Fibroblast of skin of abdomen (primary cell): ENCODE results near the gene PRIM1.
"Not testable (repeated sequence)": the region's sequence is repeated elsewhere in the genome, so short reads cannot be mapped to it uniquely, and the experiment has no call there.

Experiments used
- DNase-seq: peaks from one replicate; pipeline ENCODE4 v3.0.0-alpha.2; 2013

The PRIM1 gene

DNA sequence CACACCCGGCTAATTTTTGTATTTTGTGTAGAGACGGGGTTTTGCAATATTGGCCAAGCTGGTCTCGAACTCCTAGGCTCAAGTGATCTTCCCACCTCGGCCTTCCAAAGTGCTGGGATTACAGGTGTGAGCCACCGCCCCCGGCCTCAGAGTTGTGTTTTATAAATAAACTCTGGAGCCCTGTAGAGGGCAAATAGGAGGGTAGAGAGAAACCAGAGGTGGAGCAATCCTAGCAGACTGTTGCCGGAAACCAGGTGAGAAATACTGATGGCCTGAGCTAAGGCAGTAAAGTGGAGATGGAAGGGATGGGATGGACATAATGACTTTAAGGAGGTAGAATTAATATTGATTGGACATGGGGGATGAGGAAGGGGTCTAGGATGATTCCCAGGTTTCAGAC, 8.3 kb upstream of the PRIM1 start:
- DNase-seq, result no peak

DNA sequence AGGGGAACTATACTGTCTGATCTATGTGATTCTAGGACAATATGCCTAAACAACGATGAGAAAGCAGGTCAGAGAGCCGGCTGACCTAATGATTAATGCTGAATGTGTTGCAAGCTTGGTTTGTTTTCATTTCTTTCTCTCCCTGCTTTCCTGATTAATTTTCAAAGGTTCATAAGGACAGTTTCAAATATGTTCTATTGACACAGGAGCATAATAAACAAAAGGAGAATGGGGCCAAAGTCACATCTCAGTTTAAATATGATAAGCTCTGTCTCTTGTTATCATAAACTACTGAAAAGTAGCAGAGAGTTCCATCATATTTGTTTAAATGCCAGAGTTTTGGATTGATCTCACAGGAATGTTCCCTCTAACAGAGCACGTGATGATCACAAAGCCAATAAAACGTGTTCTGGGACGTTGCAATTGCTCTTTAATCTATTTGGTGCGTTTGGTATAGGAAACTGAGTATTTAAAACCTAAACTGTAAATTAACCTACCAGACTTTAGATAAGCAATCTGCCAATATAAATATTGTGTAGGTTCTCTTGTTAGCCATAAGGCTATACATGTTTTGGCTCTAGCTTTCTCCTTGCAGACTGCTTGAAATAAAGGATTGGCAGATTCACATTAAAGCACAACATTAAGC, 7.3 kb upstream of the PRIM1 start:
- no peak for DNase-seq

DNA sequence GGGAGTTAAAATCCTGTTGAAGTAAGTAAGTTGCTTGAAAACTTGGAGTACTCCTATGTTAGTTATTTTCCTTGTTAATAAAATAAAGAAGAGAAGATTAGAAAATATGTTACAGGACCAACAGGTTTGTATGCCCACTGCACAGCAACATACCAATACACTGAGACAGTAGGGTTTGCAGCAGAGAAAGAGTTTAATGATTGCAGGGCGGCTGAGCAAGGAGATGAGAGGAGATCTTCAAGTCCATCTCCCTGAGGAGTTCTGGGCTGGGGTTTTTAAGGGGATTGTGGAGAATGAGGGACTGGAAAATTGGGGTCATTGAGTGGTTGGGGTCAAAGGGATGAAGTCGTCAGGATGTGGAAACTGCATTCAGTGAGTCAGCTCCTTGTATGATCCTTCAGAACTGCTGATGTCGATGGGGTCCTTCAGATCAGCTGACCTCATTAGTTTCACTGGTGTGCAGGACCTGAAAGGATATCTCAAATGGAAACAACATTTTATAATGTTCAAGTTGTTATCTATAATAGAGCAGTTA, 6.7 kb upstream of the PRIM1 start:
- no peak for DNase-seq

- DNase-seq, result not testable (repeated sequence)
Observed at GRCh38 chr12:56757971-56758370, 5.8 kb upstream of the PRIM1 start.

GRCh38 chr12:56753566-56753965, 1.4 kb upstream of the PRIM1 start:
- no peak for DNase-seq

DNA sequence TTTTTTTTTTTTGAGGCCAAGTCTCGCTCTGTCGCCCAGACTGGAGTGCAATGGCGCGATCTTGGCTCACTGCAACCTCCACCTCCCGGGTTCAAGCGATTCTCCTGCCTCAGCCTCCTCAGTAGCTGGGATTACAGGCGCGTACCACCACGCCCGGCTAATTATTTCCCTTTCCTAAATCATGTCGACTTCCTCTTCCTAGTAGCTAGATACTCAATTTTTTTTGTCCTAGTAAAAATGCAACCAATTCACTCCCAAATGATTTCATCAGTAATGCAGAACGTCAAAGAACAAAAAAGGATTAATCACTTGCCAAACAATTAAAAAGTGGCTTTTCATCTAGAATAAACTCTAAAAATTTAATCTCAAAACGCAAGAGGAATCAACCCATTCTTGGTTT, 1.5 kb downstream of the PRIM1 start:
- DNase-seq, result not testable (repeated sequence)

DNA sequence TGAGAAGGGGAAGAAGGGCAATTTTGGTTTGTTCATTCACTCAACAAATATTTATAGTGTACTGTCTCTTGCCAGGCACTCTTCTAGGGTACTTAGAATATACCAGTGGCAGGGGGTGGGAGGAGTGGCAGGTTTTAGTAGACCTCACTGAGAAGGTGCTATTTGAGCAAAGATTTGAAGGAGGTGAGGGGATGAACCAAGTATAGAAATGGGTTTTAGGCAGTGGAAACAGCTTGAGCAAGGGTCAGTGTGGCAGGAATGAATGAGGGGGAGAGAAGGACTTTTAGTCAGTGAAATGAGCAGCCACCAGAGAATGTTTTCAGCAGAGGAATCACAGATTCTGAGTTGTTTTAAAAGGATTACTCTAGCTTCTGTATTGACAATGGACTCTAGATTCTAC, 2.3 kb downstream of the PRIM1 start:
- DNase-seq, result no peak

GRCh38 chr12:56749359-56749758, 2.8 kb downstream of the PRIM1 start:
- DNase-seq, result no peak

DNA sequence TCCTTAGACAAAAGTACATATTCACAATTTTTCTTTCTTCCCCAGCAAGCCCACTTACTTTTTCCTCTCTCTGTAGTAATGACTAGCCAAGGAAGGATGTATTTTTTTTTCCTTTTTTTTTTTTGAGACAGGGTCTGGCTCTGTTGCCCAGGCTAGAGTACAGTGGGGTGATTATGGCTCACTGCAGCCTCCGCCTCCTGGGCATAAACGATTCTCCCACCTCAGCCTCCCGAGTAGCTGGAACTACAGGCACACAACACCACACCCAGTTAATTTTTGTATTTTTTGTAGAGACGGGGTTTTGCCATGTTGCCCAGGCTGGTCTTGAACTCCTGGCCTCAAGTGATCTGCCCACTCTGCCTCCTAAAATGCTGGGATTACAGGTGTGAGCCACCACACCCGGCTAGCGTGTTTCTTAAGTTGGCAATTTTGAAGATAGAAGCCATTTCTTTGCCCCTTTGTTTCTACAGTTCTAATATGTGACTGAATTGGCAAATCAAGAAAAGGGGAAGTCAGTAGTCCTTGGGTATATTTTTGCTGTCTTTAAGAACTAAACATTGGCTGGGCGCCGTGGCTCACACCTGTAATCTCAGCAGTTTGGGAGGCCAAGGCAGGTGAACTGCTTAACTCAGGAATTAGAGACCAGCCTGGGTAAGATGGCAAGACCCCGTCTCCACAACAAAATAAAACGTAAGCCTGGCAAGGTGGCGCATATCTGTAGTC, 23.8 kb downstream of the PRIM1 start:
- DNase-seq, result no peak

DNA sequence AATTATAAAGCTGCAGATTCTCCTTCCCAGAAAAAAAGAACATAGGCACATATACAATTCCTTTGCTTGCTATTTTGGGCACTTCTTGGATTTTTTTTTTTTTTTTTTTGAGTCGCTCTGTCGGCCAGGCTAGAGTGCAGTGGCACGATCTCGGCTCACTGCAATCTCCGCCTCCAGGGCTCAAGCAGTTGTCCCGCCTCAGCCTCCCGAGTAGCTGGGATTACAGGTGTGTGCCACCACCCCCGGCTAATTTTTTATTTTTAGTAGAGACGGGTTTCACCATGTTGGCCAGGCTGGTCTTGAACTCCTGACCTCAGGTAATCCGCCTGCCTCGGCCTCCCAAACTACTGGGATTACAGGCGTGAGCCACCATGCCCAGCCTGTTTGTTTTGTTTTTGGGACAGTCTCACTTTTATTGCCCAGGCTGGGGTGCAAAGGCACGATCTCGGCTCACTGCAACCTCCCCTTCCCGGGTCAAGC, 25.9 kb downstream of the PRIM1 start:
- not testable (repeated sequence) for DNase-seq

GRCh38 chr12:56725723-56726102, 26.4 kb downstream of the PRIM1 start:
- no peak for DNase-seq

DNA sequence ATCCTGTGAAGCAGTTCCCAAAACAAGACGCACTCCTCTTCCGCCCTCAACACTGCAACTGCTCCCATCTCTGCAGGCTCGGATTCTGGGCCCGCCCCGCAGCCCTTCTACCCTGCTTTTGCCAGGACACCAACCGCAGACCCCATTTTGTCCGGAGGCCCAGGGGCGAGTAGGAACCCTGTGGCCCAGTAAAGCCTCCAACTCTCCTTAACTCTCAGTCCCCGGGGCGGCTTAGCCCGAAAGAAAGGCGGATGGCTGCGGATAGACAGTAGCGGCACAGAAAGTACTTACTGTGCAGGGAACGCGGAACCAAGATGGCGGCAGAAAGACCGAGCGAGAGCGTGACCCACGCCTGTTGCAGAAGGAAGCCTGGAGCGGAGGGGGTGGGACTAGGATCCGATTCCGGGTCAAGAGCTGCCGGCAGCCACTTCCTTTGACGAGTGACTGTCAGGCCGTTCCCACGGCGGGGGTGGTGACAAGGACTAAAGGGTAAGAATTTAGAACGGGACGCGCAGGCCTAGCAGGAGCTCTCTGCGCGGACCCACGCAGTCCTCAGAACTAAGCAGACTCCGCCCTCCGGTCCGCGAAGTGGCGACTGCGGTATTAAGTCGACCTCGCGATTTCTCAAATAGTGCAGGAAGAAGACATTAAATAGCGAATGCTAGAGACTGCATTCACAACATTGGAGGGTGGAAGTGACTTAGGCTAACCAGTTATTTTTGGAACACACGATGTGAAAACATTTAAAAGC, 27.0 kb downstream of the PRIM1 start, which contains the start of gene NACA:
TSS of gene NACA (minus strand) at position 328 of the 751 bp plus-strand sequence. CDS start 778 bp downstream, outside the sequence.
- DNase-seq, result peak; percentile 98

GRCh38 chr12:56724701-56724971, 27.5 kb downstream of the PRIM1 start:
- DNase-seq, result no peak

- DNase-seq, result peak; percentile 68
Observed at GRCh38 chr12:56723889-56724700, 28.0 kb downstream of the PRIM1 start.

DNA sequence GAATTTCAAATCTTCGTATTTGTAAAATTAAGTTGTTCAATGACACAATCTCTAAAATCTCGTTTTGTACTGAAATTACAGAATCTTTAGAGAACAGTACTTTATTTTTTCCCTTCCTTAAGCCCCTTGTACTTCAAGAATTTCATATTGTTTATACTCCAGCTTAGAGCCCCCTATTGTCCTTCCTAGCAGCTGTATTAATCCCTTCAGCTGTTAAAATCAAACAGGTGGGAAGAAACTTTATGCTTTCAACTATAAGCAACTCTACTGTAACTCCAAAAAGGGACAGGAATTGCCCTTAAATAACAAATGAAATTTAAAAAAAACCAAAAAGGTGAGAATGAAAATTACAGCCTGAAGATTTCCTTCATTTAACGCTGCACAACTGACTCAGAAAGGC, 28.8 kb downstream of the PRIM1 start:
- DNase-seq, result no peak

DNA sequence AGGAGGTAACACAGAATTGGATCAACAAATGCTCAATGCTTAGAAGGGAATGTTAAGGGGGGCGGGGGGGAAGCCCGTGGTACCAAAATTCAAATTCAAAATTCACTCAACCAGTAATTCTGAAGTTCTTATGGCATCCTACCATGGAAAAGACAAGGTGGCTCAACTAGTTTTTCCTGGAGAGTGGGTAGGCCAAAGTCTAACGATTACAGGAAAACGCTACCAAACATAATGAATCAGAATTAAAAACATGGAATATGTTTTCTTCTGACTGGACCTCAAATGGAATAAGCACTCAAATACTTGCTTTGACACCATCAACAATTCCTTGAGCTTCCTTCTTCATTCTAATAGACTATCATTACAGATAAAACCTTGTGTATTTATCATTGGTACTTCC, 29.3 kb downstream of the PRIM1 start:
- DNase-seq, result no peak

DNA sequence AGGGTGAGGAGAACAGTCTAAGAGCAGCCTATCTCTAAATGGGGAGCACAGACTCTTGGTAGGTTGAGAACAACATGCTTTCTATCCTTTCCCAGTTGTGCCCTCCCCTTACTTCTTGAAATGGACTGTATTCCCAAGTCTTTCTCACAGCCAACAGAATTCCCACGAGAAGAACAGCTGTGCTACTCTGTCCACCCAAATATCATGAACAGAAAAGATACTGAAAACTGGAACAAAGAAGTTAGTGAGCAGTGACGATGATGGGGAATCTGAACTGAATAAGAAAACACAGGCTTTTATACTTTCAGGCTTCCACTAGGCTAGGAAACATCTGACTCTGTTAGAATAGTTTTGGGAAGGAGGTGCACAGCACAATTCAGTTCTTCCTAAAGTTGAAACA, 30.4 kb downstream of the PRIM1 start:
- DNase-seq, result no peak

DNA sequence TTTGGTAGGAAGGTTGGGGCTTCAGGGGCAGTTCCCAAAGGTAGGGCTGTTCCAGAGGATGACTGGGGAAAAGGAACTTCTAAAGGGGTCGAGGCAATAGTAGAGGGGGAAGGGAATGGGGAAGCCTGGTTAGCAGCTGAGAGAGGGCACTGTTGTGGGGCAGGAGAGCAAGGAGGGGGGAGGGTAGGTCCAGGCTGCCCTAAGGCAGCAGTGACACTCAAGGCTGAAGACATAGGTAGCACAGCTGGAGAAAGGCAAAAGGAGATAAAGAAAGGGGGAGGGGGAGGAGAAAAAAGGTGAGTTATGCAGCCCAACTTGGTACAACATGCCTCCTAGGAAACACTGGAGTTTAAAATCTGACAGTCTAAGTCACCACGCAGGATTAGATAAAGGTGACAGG, 30.9 kb downstream of the PRIM1 start:
- DNase-seq, result no peak

- no peak for DNase-seq
Observed at GRCh38 chr12:56720731-56721151, 31.4 kb downstream of the PRIM1 start.

DNA sequence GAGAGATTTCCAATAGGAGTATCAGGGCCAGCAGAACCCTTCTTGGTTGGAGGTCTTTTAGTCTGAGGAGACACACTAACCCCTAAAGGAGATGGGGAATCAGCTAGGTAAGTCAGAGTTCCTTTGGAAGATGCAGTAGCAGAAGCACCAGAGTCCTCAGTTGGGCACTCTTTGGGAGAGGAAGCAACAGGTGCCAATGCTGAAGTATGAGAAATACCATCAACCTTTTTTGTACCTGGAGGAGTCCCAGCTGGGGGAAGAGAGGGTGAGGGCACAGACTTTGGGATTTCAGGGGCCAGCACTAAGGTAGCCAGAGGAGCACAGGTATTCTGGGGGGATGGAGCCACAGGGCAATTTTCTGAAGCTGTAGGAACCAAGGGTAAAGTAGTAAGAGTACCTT, 33.1 kb downstream of the PRIM1 start:
- DNase-seq, result no peak

DNA sequence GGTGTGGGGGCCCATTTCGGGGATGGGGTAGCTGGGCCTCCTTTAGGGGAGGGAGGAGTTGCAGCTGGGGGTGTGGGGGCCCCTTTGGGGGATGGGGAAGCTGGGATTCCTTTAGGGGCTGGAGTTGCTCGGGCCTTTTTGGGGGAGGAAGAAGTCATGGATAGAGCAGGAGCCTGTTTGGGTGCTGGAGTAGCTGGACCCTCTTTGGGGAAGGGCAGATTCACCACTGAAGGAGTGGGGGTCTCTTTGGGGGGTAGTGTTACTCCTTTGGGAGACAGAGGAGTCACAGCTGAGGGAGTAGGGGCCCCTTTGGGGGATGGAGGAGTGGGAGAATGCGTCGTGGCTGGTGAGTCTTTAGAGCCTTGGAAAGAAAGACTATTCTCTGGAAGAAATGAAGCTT, 33.5 kb downstream of the PRIM1 start:
- no peak for DNase-seq

DNA sequence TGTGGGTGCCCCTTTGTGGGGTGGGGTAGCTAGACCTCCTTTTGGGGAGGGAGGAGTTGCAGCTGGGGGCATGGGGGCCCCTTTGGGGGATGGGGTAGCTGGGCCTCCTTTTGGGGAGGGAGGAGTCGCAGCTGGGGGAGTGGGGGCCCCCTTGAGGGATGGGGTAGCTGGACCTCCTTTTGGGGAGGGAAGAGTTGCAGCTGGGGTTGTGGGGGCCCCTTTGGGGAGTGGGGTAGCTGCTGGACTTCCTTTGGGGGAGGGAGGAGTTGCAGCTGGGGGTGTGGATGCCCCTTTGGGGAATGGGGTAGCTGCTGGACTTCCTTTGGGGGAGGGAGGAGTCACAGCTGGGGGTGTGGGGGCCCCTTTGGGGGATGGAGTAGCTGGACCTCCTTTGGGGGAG, 34.0 kb downstream of the PRIM1 start:
- DNase-seq, result no peak
